MM.1S (cell line): ENCODE results near the gene GDPGP1.
"Not testable (repeated sequence)": the region's sequence is repeated elsewhere in the genome, so short reads cannot be mapped to it uniquely, and the experiment has no call there.

ENCODE experiments used
- DNase-seq: peaks from one replicate; pipeline ENCODE4 v3.0.0-alpha.2; 2015
- H2AFZ ChIP-seq: fragments of 300-600 bp; sonication (generic); 2 replicates; pipeline ENCODE4 v1.6.0; 2016; ENCODE audit warnings: antibody characterized with exemption, low read length
- H3F3A ChIP-seq: fragments of 300-600 bp; sonication (generic); 2 replicates; pipeline ENCODE4 v1.6.1; 2016; ENCODE audit warnings: mild to moderate bottlenecking, antibody characterized with exemption, low read length, moderate library complexity, mixed read lengths; ENCODE audit not compliant: insufficient read depth
- H3K27ac ChIP-seq: fragments of 300-600 bp; sonication (generic); 2 replicates; pipeline ENCODE4 v1.5.1; 2016; ENCODE audit warnings: mild to moderate bottlenecking, low read length
- H3K27me3 ChIP-seq: fragments of 300-600 bp; sonication (generic); replicated peaks from 2 replicates; pipeline ENCODE4 v1.6.0; 2016; ENCODE audit warnings: low read length; ENCODE audit not compliant: insufficient read depth
- H3K36me3 ChIP-seq: fragments of 300-600 bp; sonication (generic); replicated peaks from 2 replicates; pipeline ENCODE4 v1.6.1; 2016; ENCODE audit warnings: mild to moderate bottlenecking, low read length, mixed read lengths; ENCODE audit not compliant: insufficient read depth
- H3K4me1 ChIP-seq: fragments of 300-600 bp; sonication (generic); 2 replicates; pipeline ENCODE4 v1.6.1; 2016; ENCODE audit warnings: low read length, mixed read lengths
- H3K4me2 ChIP-seq: fragments of 300-600 bp; sonication (generic); 2 replicates; pipeline ENCODE4 v1.6.0; 2016; ENCODE audit warnings: low read depth, low read length
- H3K4me3 ChIP-seq: fragments of 300-600 bp; sonication (generic); 2 replicates; pipeline ENCODE4 v1.5.1; 2016; ENCODE audit warnings: low read length, mixed read lengths
- H3K79me2 ChIP-seq: fragments of 300-600 bp; sonication (generic); 2 replicates; pipeline ENCODE4 v1.6.1; 2016; ENCODE audit warnings: mixed run types, low read length, mixed read lengths
- H3K9ac ChIP-seq: fragments of 300-600 bp; sonication (generic); 2 replicates; pipeline ENCODE4 v1.6.1; 2016; ENCODE audit warnings: low read length, mixed read lengths
- H3K9me2 ChIP-seq: fragments of 300-600 bp; sonication (generic); replicated peaks from 2 replicates; pipeline ENCODE4 v1.6.1; 2016; ENCODE audit warnings: mild to moderate bottlenecking, low read length, mixed read lengths; ENCODE audit not compliant: insufficient read depth
- H3K9me3 ChIP-seq: fragments of 300-600 bp; sonication (generic); replicated peaks from 2 replicates; pipeline ENCODE4 v1.6.1; 2016; ENCODE audit warnings: mild to moderate bottlenecking, low read length, mixed read lengths; ENCODE audit not compliant: insufficient read depth
- H4K20me1 ChIP-seq: fragments of 300-600 bp; sonication (generic); 2 replicates; pipeline ENCODE4 v1.6.1; 2016; ENCODE audit warnings: mild to moderate bottlenecking, low read length, moderate library complexity, mixed read lengths; ENCODE audit not compliant: insufficient read depth
- EZH2 ChIP-seq: fragments of 300-600 bp; sonication (generic); optimal IDR thresholded peaks from 2 replicates; pipeline ENCODE3; 2017; ENCODE audit warnings: low read depth, mild to moderate bottlenecking, antibody characterized with exemption, low read length, mixed read lengths
- EZH2phosphoT487 ChIP-seq: fragments of 300-600 bp; sonication (generic); IDR thresholded peaks from 2 replicates; pipeline ENCODE4 v1.6.1; 2018; ENCODE audit warnings: antibody characterized with exemption, low read length
- TF ChIP-seq, protein P1 (sequence below): fragments of 300-600 bp; sonication (generic); IDR thresholded peaks from 2 replicates; pipeline ENCODE4 v1.5.1; 2016; ENCODE audit warnings: antibody characterized with exemption, low read length, mixed read lengths

Gene GDPGP1

GRCh38 chr15:90271459-90272166, 37.6 kb downstream of the GDPGP1 start:
- Histone ChIP-seq H4K20me1 (peaks cover 6% of the 10 kb centered on the region; the same call in 1 of the 2 replicates), H2AFZ (no peak overlapping the region), H3K27ac (no peak overlapping the region), H3K27me3 (no peaks in the 10 kb centered on the region), H3K9ac (no peak overlapping the region), H3K4me1 (peaks cover 5% of the 10 kb centered on the region; the same call in 1 of the 2 replicates), H3K9me2 (no peaks in the 10 kb centered on the region), H3K4me3 (no peak overlapping the region), H3K36me3 (no peaks in the 10 kb centered on the region), H3F3A (no peaks in the 10 kb centered on the region), H3K4me2 (no peak overlapping the region), H3K79me2 (peaks cover 63% of the 10 kb centered on the region), H3K9me3 (no peaks in the 10 kb centered on the region)
- TF ChIP-seq EZH2phosphoT487 (no peak), EZH2 (no peak)
- TF ChIP-seq, protein P1, sequence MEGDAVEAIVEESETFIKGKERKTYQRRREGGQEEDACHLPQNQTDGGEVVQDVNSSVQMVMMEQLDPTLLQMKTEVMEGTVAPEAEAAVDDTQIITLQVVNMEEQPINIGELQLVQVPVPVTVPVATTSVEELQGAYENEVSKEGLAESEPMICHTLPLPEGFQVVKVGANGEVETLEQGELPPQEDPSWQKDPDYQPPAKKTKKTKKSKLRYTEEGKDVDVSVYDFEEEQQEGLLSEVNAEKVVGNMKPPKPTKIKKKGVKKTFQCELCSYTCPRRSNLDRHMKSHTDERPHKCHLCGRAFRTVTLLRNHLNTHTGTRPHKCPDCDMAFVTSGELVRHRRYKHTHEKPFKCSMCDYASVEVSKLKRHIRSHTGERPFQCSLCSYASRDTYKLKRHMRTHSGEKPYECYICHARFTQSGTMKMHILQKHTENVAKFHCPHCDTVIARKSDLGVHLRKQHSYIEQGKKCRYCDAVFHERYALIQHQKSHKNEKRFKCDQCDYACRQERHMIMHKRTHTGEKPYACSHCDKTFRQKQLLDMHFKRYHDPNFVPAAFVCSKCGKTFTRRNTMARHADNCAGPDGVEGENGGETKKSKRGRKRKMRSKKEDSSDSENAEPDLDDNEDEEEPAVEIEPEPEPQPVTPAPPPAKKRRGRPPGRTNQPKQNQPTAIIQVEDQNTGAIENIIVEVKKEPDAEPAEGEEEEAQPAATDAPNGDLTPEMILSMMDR, result no peak
- DNase-seq, result no peak

DNA sequence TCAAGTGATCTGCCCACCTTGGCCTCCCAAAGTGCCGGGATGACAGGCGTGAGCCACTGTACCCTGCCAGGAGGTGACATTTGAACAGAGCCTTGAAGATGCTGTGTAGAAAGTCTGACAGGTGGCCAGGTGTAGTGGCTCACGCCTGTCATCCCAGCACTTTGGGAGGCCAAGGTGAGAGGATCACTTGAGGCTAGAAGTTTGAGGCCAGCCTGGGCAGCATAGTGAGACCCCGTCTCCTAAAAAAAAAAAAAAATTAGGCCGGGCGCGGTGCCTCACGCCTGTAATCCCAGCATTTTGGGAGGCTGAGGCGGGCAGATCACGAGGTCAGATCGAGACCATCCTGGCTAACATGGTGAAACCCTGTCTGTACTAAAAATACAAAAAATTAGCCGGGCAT, 44.5 kb downstream of the GDPGP1 start:
- H3K9ac ChIP-seq, H3F3A ChIP-seq, H3K27ac ChIP-seq, H3K79me2 ChIP-seq, DNase-seq, H3K4me3 ChIP-seq, H3K4me2 ChIP-seq, H3K4me1 ChIP-seq, H3K9me3 ChIP-seq, H2AFZ ChIP-seq, H4K20me1 ChIP-seq, H3K36me3 ChIP-seq, H3K9me2 ChIP-seq, H3K27me3 ChIP-seq: not testable (repeated sequence)

GRCh38 chr15:90280743-90281142, 46.7 kb downstream of the GDPGP1 start:
- not testable (repeated sequence) for H3K4me2 ChIP-seq, H3K9ac ChIP-seq, DNase-seq, H3K4me1 ChIP-seq, H3K4me3 ChIP-seq, H3K9me2 ChIP-seq, H4K20me1 ChIP-seq, H3K36me3 ChIP-seq, H3K27ac ChIP-seq, H3F3A ChIP-seq, H3K9me3 ChIP-seq, H2AFZ ChIP-seq, H3K79me2 ChIP-seq, H3K27me3 ChIP-seq

GRCh38 chr15:90281637-90282036, 47.6 kb downstream of the GDPGP1 start:
- H4K20me1 ChIP-seq, H3K9ac ChIP-seq, H3K79me2 ChIP-seq, H3K4me2 ChIP-seq, H3K4me3 ChIP-seq, H3K27me3 ChIP-seq, DNase-seq, H3K36me3 ChIP-seq, H3F3A ChIP-seq, H3K27ac ChIP-seq, H3K9me2 ChIP-seq, H3K9me3 ChIP-seq, H3K4me1 ChIP-seq, H2AFZ ChIP-seq: not testable (repeated sequence)

GRCh38 chr15:90286678-90287077, 52.7 kb downstream of the GDPGP1 start:
- H3K79me2 ChIP-seq, result no peaks in the 10 kb centered on the region
- H3K4me3 ChIP-seq, result no peak overlapping the region
- H2AFZ ChIP-seq, result no peak overlapping the region
- no peaks in the 10 kb centered on the region for H4K20me1 ChIP-seq
- H3K9me2 ChIP-seq, result no peaks in the 10 kb centered on the region
- DNase-seq, result peak; percentile 55
- TF ChIP-seq, protein P1, result peak; percentile 65
- no peak for TF ChIP-seq EZH2phosphoT487
- no peak overlapping the region for H3K27ac ChIP-seq
- no peaks in the 10 kb centered on the region for H3K27me3 ChIP-seq
- H3K36me3 ChIP-seq, result no peaks in the 10 kb centered on the region
- H3F3A ChIP-seq, result no peaks in the 10 kb centered on the region
- H3K4me1 ChIP-seq, result no peaks in the 10 kb centered on the region
- H3K9me3 ChIP-seq, result no peaks in the 10 kb centered on the region
- no peak overlapping the region for H3K4me2 ChIP-seq
- no peak overlapping the region for H3K9ac ChIP-seq
